ENCODE measurements around the gene GNAT1.
"Not testable (repeated sequence)": the region's sequence is repeated elsewhere in the genome, so short reads cannot be mapped to it uniquely, and the experiment has no call there.

The GNAT1 gene

DNA sequence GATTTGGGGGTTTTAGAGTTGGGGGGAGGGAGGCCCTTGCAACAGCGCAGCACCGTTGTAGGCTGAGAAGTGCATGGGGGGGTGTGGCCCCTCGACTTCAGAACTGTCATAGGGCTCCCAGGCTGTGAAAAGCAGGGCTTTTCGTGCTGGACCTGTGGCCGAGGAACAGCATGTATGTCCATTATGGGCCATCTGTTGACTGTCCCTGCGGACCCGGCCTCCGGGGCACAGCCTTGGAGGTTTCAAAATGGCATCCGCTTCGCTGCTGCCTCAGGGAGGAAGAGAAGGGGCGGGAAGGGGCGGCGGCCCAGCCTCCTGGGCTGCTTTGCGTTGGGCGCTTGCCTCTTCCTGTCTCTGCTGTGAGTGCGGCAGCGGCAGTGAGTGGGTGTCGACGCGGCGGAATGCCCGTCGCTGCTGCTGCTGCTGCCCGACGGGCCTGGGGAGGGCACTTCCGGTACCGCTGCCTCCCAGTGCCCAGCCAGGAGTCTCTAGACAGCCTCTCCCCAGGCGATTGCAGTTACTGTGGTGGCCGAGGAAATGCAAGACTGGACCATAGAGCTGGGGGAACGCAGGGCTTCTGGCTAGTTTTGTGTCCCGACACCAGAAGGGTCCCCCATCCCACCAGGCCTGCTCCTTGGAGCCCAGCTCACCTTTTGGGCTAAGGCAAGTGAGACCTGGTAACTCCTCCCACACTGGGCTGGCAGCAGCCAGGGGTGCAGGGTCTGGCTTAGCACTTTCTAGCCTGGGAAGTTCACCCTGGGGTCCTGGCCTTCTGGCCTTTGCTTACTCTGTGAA, 46.5 kb downstream of the GNAT1 start:
- peak overlapping the region; percentile 75 for H3K27ac ChIP-seq (ENCODE audit: low read length)
- H3K4me1 ChIP-seq (ENCODE audit: control insufficient read depth in 1 of 2, insufficient read depth in 2 of 2, low read length in 2 of 2) = peaks cover 31 to 56% of the 10 kb centered on the region in 2 donors
- H3K27me3 ChIP-seq (ENCODE audit: low read depth, low read length) = no peaks in the 10 kb centered on the region
- H3K9me3 ChIP-seq (ENCODE audit: control insufficient read depth in 1 of 2, low read length in 2 of 2) = no peaks in the 10 kb centered on the region
- peak overlapping the region; percentile 78 to 96 for H3K4me3 ChIP-seq (ENCODE audit: low read depth in 1 of 2, low read length in 2 of 2)
- H3K36me3 ChIP-seq (ENCODE audit: control insufficient read depth in 1 of 2, insufficient read depth in 2 of 2, low read length in 2 of 2) = no peaks in the 10 kb centered on the region

DNA sequence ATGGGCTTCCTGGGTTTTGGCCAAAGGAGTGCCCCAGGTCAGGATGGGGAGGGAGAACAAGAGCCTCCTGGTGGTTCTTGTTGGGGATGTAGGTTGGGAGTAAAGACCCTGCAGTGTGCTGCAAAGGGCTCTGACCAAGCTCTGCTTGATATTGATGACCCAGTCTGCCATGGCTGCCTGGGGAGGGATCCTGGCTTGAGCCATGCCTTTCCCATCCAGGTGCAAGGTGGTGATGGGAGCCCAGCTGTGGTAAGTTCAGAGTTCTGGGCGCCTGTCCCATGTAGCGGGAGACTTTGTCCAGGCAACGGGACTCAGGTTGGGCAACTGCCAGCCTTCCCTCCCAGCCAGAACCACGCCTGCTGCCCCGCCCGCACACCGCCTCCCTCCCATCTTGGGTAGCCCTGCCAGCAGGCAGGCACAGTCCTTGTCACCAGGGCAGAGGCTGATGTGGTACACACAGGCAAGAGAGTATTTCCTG, 47.2 kb downstream of the GNAT1 start:
- Histone ChIP-seq H3K27me3 (ENCODE audit: low read depth, low read length) (no peaks in the 10 kb centered on the region), H3K9me3 (ENCODE audit: control insufficient read depth in 1 of 2, low read length in 2 of 2) (no peaks in the 10 kb centered on the region), H3K27ac (ENCODE audit: low read length) (peak overlapping the region; percentile 75), H3K4me1 (ENCODE audit: control insufficient read depth in 1 of 2, insufficient read depth in 2 of 2, low read length in 2 of 2) (peaks cover 32 to 58% of the 10 kb centered on the region in 2 donors), H3K36me3 (ENCODE audit: control insufficient read depth in 1 of 2, insufficient read depth in 2 of 2, low read length in 2 of 2) (peaks cover 0 to 4% of the 10 kb centered on the region in 2 donors), H3K4me3 (ENCODE audit: low read depth in 1 of 2, low read length in 2 of 2) (peak overlapping the region; percentile 78 to 96)

DNA sequence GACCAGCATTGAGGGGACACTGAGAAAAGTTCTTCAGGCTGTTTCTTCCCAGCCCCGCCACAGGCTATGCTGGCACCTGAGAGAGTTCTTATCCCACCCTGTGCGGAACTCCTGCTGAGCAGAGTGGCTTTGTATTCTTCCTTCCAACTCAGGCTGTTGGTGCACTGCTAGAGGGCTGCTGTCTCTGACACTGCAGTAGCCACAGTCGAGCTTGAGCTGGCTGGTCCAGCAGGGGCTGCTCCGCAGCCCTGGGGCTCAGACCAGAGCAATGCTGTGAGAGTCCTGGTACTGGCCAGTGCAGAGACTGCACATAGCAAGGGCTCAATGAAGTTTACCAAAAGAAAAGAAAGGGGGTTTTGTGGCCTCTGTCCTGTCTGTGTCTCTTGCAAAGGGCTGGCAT, 48.2 kb downstream of the GNAT1 start:
- Histone ChIP-seq H3K9me3 (ENCODE audit: control insufficient read depth in 1 of 2, low read length in 2 of 2) (no peaks in the 10 kb centered on the region), H3K27me3 (ENCODE audit: low read depth, low read length) (no peaks in the 10 kb centered on the region), H3K4me3 (ENCODE audit: low read depth in 1 of 2, low read length in 2 of 2) (no peak overlapping the region), H3K27ac (ENCODE audit: low read length) (peak overlapping the region; percentile 75), H3K36me3 (ENCODE audit: control insufficient read depth in 1 of 2, insufficient read depth in 2 of 2, low read length in 2 of 2) (peaks cover 0 to 5% of the 10 kb centered on the region in 2 donors), H3K4me1 (ENCODE audit: control insufficient read depth in 1 of 2, insufficient read depth in 2 of 2, low read length in 2 of 2) (peaks cover 32 to 63% of the 10 kb centered on the region in 2 donors)

- no peak overlapping the region for H3K4me3 ChIP-seq (ENCODE audit: low read depth in 1 of 2, low read length in 2 of 2)
- no peaks in the 10 kb centered on the region for H3K27me3 ChIP-seq (ENCODE audit: low read depth, low read length)
- H3K36me3 ChIP-seq (ENCODE audit: control insufficient read depth in 1 of 2, insufficient read depth in 2 of 2, low read length in 2 of 2) = peaks cover 0 to 5% of the 10 kb centered on the region in 2 donors
- no peaks in the 10 kb centered on the region for H3K9me3 ChIP-seq (ENCODE audit: control insufficient read depth in 1 of 2, low read length in 2 of 2)
- peak overlapping the region; percentile 60 for H3K27ac ChIP-seq (ENCODE audit: low read length)
- peaks cover 39 to 76% of the 10 kb centered on the region in 2 donors for H3K4me1 ChIP-seq (ENCODE audit: control insufficient read depth in 1 of 2, insufficient read depth in 2 of 2, low read length in 2 of 2)
These were observed 49.8 kb downstream of the GNAT1 start for GRCh38 chr3:50241163-50241562.

DNA sequence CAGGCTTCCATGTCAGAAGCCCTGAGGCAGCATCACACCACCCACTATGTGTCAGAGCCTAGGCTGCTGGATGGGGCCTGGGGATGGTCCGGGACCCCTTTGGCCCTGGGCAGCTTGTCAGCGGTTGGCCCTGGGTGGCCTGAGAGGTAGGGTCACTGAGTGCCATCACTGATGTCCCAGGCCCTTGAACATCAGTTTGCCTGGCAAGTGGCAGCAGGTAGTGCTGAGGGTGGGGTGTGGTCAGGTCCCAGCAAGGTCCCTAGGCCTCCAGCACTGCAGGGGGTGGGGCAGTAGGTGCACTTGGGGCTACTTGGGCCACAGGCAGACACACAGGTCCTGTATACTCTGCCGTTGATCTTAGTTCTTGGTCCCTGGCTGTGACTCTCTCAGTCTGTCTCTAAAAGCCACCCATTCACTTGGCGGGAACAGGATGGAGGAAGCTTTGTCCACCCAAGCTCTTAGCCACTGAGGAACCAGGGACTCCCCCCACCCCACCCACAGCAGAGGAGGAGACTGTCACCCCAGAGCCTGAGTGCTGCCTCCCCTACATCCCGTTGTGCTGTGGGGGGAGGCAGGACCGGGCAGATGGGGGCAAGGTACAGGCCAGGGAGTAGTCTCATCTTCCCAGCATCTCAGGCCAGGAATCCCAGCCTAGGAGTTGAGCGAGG, 50.4 kb downstream of the GNAT1 start:
- Histone ChIP-seq H3K9me3 (ENCODE audit: control insufficient read depth in 1 of 2, low read length in 2 of 2) (no peaks in the 10 kb centered on the region), H3K36me3 (ENCODE audit: control insufficient read depth in 1 of 2, insufficient read depth in 2 of 2, low read length in 2 of 2) (peaks cover 0 to 5% of the 10 kb centered on the region in 2 donors), H3K27me3 (ENCODE audit: low read depth, low read length) (no peaks in the 10 kb centered on the region), H3K27ac (ENCODE audit: low read length) (peak overlapping the region; percentile 77), H3K4me3 (ENCODE audit: low read depth in 1 of 2, low read length in 2 of 2) (no peak overlapping the region), H3K4me1 (ENCODE audit: control insufficient read depth in 1 of 2, insufficient read depth in 2 of 2, low read length in 2 of 2) (peaks cover 39 to 82% of the 10 kb centered on the region in 2 donors)

GRCh38 chr3:50242381-50242770, 51.0 kb downstream of the GNAT1 start:
- peaks cover 40 to 82% of the 10 kb centered on the region in 2 donors for H3K4me1 ChIP-seq (ENCODE audit: control insufficient read depth in 1 of 2, insufficient read depth in 2 of 2, low read length in 2 of 2)
- H3K36me3 ChIP-seq (ENCODE audit: control insufficient read depth in 1 of 2, insufficient read depth in 2 of 2, low read length in 2 of 2) = peaks cover 0 to 5% of the 10 kb centered on the region in 2 donors
- no peaks in the 10 kb centered on the region for H3K27me3 ChIP-seq (ENCODE audit: low read depth, low read length)
- H3K27ac ChIP-seq (ENCODE audit: low read length) = peak overlapping the region; percentile 77
- no peaks in the 10 kb centered on the region for H3K9me3 ChIP-seq (ENCODE audit: control insufficient read depth in 1 of 2, low read length in 2 of 2)
- no peak overlapping the region for H3K4me3 ChIP-seq (ENCODE audit: low read depth in 1 of 2, low read length in 2 of 2)

DNA sequence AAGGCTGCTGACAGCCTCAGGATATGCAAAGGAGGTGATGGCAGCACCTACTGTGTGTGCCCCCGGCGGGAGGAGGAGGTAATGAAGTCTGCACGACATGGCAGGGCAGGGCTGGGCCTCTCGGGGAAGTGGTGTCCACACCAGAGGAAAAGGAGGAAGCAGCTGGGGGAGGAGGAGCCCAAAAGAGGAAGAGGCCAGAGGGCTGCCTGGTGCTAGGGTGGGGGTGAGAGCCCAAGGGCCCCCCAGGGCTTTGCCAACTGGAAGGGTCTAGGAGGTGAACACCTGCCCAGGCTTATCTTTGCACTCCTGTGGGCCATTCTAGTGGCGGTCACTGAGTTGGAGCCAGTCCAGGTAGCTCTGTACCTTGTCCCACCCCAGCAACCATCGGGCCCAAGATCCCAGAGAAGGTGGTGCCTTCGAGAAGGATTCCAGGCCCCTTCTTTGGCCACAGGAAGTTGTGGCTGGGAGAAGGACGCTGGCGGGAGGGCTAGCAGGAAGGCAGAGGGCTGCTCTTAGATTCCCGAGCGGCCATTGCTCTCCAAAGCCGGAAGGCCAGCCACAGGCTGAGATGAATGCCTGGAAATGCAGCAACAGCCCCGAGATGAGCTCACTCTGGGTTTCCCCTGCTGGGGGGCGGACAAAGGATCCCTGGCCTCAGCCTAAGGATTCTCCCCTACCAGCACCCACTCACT, 51.6 kb downstream of the GNAT1 start:
- Histone ChIP-seq H3K27ac (ENCODE audit: low read length) (peak overlapping the region; percentile 77), H3K27me3 (ENCODE audit: low read depth, low read length) (no peaks in the 10 kb centered on the region), H3K4me1 (ENCODE audit: control insufficient read depth in 1 of 2, insufficient read depth in 2 of 2, low read length in 2 of 2) (peaks cover 42 to 87% of the 10 kb centered on the region in 2 donors), H3K9me3 (ENCODE audit: control insufficient read depth in 1 of 2, low read length in 2 of 2) (no peaks in the 10 kb centered on the region), H3K4me3 (ENCODE audit: low read depth in 1 of 2, low read length in 2 of 2) (peak overlapping the region; percentile 12 to 42), H3K36me3 (ENCODE audit: control insufficient read depth in 1 of 2, insufficient read depth in 2 of 2, low read length in 2 of 2) (peaks cover 0 to 5% of the 10 kb centered on the region in 2 donors)

DNA sequence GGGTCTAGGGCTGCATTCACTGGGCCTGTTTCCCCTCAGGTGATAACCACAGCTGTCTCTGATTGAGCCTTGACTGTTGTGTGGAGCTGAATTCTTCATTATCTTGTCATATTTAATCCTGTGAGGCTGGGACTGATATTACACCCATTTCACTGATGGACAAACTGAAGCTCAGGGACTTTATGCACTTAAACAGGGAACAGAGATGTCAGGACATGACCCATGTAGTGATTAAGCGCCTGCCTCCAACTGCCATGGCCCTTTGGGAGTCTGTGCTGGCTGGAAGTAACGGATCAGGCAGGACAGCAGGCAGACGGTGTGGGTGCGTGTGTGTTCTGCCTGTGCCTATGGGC, 52.1 kb downstream of the GNAT1 start:
- Histone ChIP-seq H3K27ac (ENCODE audit: low read length) (peak overlapping the region; percentile 77), H3K9me3 (ENCODE audit: control insufficient read depth in 1 of 2, low read length in 2 of 2) (no peaks in the 10 kb centered on the region), H3K27me3 (ENCODE audit: low read depth, low read length) (no peaks in the 10 kb centered on the region), H3K4me3 (ENCODE audit: low read depth in 1 of 2, low read length in 2 of 2) (peak overlapping the region; percentile 12 to 42), H3K4me1 (ENCODE audit: control insufficient read depth in 1 of 2, insufficient read depth in 2 of 2, low read length in 2 of 2) (peaks cover 47 to 88% of the 10 kb centered on the region in 2 donors), H3K36me3 (ENCODE audit: control insufficient read depth in 1 of 2, insufficient read depth in 2 of 2, low read length in 2 of 2) (peaks cover 0 to 5% of the 10 kb centered on the region in 2 donors)

DNA sequence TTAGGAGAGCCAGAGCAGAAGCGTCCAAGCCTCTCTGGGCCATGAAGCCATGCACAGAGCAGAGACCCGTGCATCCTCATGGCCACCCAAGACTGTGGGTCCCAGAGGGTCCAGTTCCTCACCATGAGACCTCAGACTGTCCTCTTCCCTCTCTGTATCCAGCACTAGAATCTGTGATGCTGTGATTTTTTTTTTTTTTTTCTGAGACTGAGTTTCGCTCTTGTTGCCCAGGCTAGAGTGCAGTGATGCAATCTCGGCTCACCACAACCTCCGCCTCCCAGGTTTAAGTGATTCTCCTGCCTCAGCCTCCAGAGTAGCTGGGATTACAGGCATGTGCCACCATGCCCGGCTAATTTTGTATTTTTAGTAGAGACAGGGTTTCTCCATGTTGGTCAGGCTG, 53.4 kb downstream of the GNAT1 start:
- peaks cover 39 to 88% of the 10 kb centered on the region in 2 donors for H3K4me1 ChIP-seq (ENCODE audit: control insufficient read depth in 1 of 2, insufficient read depth in 2 of 2, low read length in 2 of 2)

DNA sequence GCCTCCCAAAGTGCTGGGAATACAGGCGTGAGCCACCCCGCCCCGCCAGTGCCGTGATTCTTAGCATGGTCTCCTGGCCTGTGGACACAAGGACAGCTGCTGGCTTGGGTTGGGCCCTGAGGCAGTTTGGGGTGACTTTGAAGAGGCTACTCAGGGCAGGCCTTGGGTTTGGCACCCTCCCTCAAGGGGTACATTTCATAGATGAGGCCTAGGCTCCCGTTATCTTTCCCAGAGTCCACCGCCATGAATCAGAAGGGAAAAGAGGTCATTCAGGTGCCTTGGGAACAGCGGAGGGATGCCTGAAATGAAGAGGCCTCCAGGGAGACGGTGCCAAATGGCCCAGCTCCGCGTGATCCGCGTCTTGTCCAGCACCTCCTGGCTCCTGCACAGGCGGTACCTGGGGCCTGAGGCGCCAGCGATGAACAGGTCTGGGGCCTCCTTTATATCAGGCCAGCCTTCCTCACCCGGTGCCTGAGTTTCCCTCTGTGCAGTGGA, 53.9 kb downstream of the GNAT1 start:
- peaks cover 36 to 88% of the 10 kb centered on the region in 2 donors for H3K4me1 ChIP-seq (ENCODE audit: control insufficient read depth in 1 of 2, insufficient read depth in 2 of 2, low read length in 2 of 2)
- peak overlapping the region; percentile 67 for H3K27ac ChIP-seq (ENCODE audit: low read length)
- H3K36me3 ChIP-seq (ENCODE audit: control insufficient read depth in 1 of 2, insufficient read depth in 2 of 2, low read length in 2 of 2) = peaks cover 0 to 5% of the 10 kb centered on the region in 2 donors
- H3K4me3 ChIP-seq (ENCODE audit: low read depth in 1 of 2, low read length in 2 of 2) = peak overlapping the region; percentile 50 to 59
- no peaks in the 10 kb centered on the region for H3K27me3 ChIP-seq (ENCODE audit: low read depth, low read length)
- no peaks in the 10 kb centered on the region for H3K9me3 ChIP-seq (ENCODE audit: control insufficient read depth in 1 of 2, low read length in 2 of 2)

More for the DNA sequence above, 53.4 kb downstream of the GNAT1 start:
- not testable (repeated sequence) for H3K27me3 ChIP-seq (ENCODE audit: low read depth, low read length); H3K4me3 ChIP-seq (ENCODE audit: low read depth in 1 of 2, low read length in 2 of 2); H3K9me3 ChIP-seq (ENCODE audit: control insufficient read depth in 1 of 2, low read length in 2 of 2); H3K36me3 ChIP-seq (ENCODE audit: control insufficient read depth in 1 of 2, insufficient read depth in 2 of 2, low read length in 2 of 2)
- H3K27ac ChIP-seq (ENCODE audit: low read length) = peak overlapping the region; percentile 10

Data from muscle layer of duodenum (tissue), 2 donors.